Transverse colon (tissue), 4 donors: Measurements from ENCODE around the gene FBL.

Experiments used
- POLR2AphosphoS5 ChIP-seq, 3 donors: sonication (generic); formaldehyde crosslinking; IDR thresholded peaks; one replicate each; pipeline ENCODE4 v1.6.1; 2016; ENCODE audit warnings: antibody characterized with exemption in 3 of 3
- TF ChIP-seq, protein P1 (sequence below), 5 experiments: fragments of 200-600 bp in 3 of 5; fragments of 450-650 bp in 2 of 5; sonication (generic) in 3 of 5; IDR thresholded peaks; 1 replicate in 2 of 5; 2 replicates in 3 of 5; pipeline ENCODE4 v1.5.1; 2016 to 2017; ENCODE audit warnings: antibody characterized with exemption in 5 of 5, inconsistent platforms in 3 of 5, mild to moderate bottlenecking in 2 of 5, moderate library complexity in 1 of 5

DNA sequence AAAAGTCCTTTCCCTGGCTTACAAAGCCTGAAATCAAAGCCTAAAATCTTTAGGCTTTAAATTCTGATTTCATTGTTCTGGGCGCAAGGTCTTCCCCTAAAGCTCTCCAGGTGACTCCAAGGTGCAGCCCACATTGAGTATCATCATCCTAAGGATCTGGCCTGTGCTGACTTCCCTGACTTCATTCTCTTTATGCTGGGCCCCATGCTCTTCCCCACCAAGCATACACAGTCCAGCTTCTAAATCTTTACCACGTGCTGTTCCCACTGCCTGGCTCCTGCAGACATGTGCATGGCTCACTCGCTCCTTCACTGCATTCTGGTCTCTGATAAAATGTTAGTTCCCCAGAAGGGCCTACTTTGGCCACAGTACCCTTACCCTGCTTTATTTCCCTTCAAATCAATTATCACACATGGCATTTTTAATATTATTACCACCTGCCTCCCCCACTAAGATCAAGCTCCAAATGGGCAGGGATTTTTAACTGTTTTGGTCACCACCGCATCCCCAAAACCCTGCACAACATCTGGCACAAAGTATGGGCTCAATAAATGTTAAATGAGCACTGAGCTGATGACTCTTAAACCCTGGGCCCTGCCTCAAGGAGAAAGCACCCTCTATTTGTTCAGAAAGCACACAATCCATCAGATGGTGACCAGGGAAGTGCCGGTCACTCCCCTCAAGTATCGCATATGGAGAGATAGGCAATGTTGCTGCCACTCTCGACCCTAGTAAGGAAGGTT, 3.3 kb downstream of the FBL start:
- TF ChIP-seq, protein P1, sequence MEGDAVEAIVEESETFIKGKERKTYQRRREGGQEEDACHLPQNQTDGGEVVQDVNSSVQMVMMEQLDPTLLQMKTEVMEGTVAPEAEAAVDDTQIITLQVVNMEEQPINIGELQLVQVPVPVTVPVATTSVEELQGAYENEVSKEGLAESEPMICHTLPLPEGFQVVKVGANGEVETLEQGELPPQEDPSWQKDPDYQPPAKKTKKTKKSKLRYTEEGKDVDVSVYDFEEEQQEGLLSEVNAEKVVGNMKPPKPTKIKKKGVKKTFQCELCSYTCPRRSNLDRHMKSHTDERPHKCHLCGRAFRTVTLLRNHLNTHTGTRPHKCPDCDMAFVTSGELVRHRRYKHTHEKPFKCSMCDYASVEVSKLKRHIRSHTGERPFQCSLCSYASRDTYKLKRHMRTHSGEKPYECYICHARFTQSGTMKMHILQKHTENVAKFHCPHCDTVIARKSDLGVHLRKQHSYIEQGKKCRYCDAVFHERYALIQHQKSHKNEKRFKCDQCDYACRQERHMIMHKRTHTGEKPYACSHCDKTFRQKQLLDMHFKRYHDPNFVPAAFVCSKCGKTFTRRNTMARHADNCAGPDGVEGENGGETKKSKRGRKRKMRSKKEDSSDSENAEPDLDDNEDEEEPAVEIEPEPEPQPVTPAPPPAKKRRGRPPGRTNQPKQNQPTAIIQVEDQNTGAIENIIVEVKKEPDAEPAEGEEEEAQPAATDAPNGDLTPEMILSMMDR (IDR thresholded peaks at IDR 0.05), result no peak
- no peak for TF ChIP-seq POLR2AphosphoS5 (IDR thresholded peaks at IDR 0.05)
